ENCODE results near the gene KLHL25.

The KLHL25 gene

DNA sequence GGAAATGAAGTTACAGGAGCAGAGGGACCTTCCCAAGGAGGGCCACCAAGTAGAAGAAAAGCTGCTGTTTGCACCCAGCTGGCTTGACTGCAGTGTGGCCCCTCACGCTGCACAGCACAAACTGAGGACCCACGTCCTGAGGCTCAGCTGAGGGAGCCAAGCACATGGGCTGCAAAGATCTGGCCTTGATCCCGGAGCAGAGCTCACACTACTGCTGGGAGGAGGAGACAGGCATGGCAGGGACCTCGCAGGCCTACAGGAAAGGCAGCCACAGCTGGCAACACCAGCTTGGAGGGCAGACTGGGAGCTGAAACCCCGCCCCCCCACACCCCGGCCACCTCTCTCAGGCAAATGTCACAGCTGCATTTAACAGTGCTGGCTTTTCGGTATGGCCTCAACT is 39.7 kb downstream of the KLHL25 start:
- Histone ChIP-seq H3K9me3 (ENCODE audit: control insufficient read depth, low read length) (no peaks in the 10 kb centered on the region), H3K36me3 (ENCODE audit: control insufficient read depth, insufficient read depth, low read length) (peaks cover 11% of the 10 kb centered on the region), H3K27me3 (replicated peaks; ENCODE audit: control insufficient read depth, insufficient read depth, low read length, poor library complexity, severe bottlenecking) (no peaks in the 10 kb centered on the region), H3K4me3 (ENCODE audit: insufficient read depth, low read depth, low read length, poor library complexity, severe bottlenecking) (no peak overlapping the region), H3K27ac (ENCODE audit: insufficient read depth, low read length, poor library complexity, severe bottlenecking) (no peak overlapping the region), H3K4me1 (ENCODE audit: control insufficient read depth, insufficient read depth, low read length, poor library complexity, severe bottlenecking) (peaks cover 4% of the 10 kb centered on the region)
- no peak for DNase-seq

- no peaks in the 10 kb centered on the region for H3K9me3 ChIP-seq (ENCODE audit: control insufficient read depth, low read length)
- peaks cover 4% of the 10 kb centered on the region for H3K4me1 ChIP-seq (ENCODE audit: control insufficient read depth, insufficient read depth, low read length, poor library complexity, severe bottlenecking)
- no peak for DNase-seq
- no peak overlapping the region for H3K27ac ChIP-seq (ENCODE audit: insufficient read depth, low read length, poor library complexity, severe bottlenecking)
- H3K27me3 ChIP-seq (replicated peaks; ENCODE audit: control insufficient read depth, insufficient read depth, low read length, poor library complexity, severe bottlenecking), result no peaks in the 10 kb centered on the region
- H3K36me3 ChIP-seq (ENCODE audit: control insufficient read depth, insufficient read depth, low read length), result peaks cover 8% of the 10 kb centered on the region
- H3K4me3 ChIP-seq (ENCODE audit: insufficient read depth, low read depth, low read length, poor library complexity, severe bottlenecking), result no peak overlapping the region
Measured at GRCh38 chr15:85753791-85754452, 40.8 kb downstream of the KLHL25 start.

GRCh38 chr15:85753261-85753660 is 41.5 kb downstream of the KLHL25 start:
- H3K4me1 ChIP-seq (ENCODE audit: control insufficient read depth, insufficient read depth, low read length, poor library complexity, severe bottlenecking), result peaks cover 4% of the 10 kb centered on the region

DNA sequence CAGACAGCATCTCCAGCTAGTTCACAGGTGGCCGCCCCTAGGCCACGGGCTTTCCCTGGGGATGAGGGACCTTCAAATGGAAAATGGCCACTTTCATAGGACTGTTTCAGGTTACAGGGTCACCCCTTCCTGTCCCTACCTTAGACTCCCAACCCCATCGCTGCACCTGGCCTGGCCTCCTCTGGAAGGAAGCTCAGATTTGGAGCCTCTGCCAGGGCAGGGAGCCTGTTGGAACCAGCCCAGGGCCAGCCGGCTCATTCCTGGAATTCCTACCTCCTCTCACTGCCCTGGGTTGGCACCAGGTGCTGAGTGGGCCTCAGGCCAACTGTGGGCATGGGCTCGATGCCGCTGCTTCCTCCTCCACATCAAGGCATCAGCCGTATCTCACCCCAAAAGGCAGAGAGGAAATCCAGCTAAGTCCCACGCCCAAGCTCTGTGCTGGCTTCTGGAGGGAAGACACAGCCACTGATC is 42.2 kb downstream of the KLHL25 start:
- Histone ChIP-seq H3K9me3 (ENCODE audit: control insufficient read depth, low read length) (no peaks in the 10 kb centered on the region), H3K4me1 (ENCODE audit: control insufficient read depth, insufficient read depth, low read length, poor library complexity, severe bottlenecking) (peaks cover 4% of the 10 kb centered on the region), H3K27ac (ENCODE audit: insufficient read depth, low read length, poor library complexity, severe bottlenecking) (no peak overlapping the region)

More at GRCh38 chr15:85753261-85753660, 41.5 kb downstream of the KLHL25 start:
- Histone ChIP-seq H3K9me3 (ENCODE audit: control insufficient read depth, low read length) (no peaks in the 10 kb centered on the region), H3K4me3 (ENCODE audit: insufficient read depth, low read depth, low read length, poor library complexity, severe bottlenecking) (no peak overlapping the region), H3K27me3 (replicated peaks; ENCODE audit: control insufficient read depth, insufficient read depth, low read length, poor library complexity, severe bottlenecking) (no peaks in the 10 kb centered on the region), H3K27ac (ENCODE audit: insufficient read depth, low read length, poor library complexity, severe bottlenecking) (no peak overlapping the region), H3K36me3 (ENCODE audit: control insufficient read depth, insufficient read depth, low read length) (peaks cover 4% of the 10 kb centered on the region)
- no peak for DNase-seq

DNA sequence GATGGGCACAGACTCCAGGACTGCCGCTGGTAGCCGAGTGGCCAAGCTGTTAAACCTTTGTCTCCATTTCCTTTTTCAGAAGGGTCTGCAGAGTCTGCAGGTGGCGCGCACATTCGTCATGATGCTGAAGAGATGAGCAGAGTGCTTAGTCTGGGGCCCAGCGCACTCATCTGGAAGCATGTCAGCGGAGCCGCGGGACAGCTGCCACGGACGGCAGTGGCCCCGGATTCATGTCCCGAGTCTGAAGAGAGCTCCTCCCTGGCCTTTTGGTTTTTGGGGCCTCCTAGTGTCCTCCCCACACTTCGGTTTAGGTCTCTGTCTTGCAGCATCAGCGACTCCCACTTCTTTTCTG is 42.6 kb downstream of the KLHL25 start:
- DNase-seq, result no peak

More for the DNA sequence above, 42.2 kb downstream of the KLHL25 start:
- Histone ChIP-seq H3K36me3 (ENCODE audit: control insufficient read depth, insufficient read depth, low read length) (peaks cover 8% of the 10 kb centered on the region), H3K27me3 (replicated peaks; ENCODE audit: control insufficient read depth, insufficient read depth, low read length, poor library complexity, severe bottlenecking) (no peaks in the 10 kb centered on the region), H3K4me3 (ENCODE audit: insufficient read depth, low read depth, low read length, poor library complexity, severe bottlenecking) (no peak overlapping the region)
- DNase-seq, result no peak

DNA sequence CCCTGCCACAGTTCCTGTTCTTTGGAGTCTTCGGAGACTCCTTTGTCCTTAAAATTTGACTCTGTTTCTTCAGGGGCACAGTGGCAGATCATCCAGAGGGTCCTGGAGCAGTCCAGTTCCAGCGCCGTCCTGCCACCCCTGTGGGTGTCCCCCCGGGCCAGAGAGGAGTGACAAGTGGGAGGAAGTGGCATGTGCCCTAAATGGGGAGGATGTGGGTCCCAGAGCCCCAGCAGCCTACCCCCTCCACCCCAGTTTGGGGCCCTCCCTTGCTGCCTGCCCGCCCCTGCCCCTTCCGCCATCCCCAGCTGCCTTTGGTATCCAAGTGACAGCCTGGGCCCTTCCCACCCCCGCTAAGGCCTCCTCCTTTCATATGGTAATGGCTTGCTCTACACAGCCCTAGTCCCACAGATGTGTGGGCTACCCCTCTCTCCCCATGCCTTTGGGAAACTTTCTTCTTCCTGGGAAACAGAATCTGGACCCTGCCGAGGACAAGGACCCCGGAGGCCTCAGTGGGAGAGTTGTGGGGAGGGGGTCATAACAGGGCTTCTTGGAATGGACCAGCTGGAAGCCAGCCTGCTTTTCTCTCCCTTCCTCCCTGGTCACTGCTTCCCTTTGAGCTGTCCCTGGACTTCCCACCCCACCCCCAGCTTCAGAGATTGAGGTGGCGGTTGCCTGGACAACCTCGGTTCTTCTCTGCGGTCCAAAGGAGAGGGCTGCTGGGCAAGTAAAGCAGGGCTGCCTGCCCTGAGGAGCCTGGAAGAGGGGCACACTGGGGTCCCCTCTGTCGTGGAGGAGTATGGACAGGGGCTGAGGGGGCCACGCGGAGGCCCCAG is 43.2 kb downstream of the KLHL25 start:
- Histone ChIP-seq H3K4me3 (ENCODE audit: insufficient read depth, low read depth, low read length, poor library complexity, severe bottlenecking) (no peak overlapping the region), H3K27me3 (replicated peaks; ENCODE audit: control insufficient read depth, insufficient read depth, low read length, poor library complexity, severe bottlenecking) (no peaks in the 10 kb centered on the region), H3K36me3 (ENCODE audit: control insufficient read depth, insufficient read depth, low read length) (peaks cover 19% of the 10 kb centered on the region), H3K4me1 (ENCODE audit: control insufficient read depth, insufficient read depth, low read length, poor library complexity, severe bottlenecking) (peaks cover 4% of the 10 kb centered on the region), H3K27ac (ENCODE audit: insufficient read depth, low read length, poor library complexity, severe bottlenecking) (no peak overlapping the region), H3K9me3 (ENCODE audit: control insufficient read depth, low read length) (no peaks in the 10 kb centered on the region)
- DNase-seq, result no peak

More for the DNA sequence above, 42.6 kb downstream of the KLHL25 start:
- H3K36me3 ChIP-seq (ENCODE audit: control insufficient read depth, insufficient read depth, low read length), result peaks cover 13% of the 10 kb centered on the region
- no peaks in the 10 kb centered on the region for H3K27me3 ChIP-seq (replicated peaks; ENCODE audit: control insufficient read depth, insufficient read depth, low read length, poor library complexity, severe bottlenecking)
- H3K4me3 ChIP-seq (ENCODE audit: insufficient read depth, low read depth, low read length, poor library complexity, severe bottlenecking), result no peak overlapping the region
- peaks cover 4% of the 10 kb centered on the region for H3K4me1 ChIP-seq (ENCODE audit: control insufficient read depth, insufficient read depth, low read length, poor library complexity, severe bottlenecking)
- H3K9me3 ChIP-seq (ENCODE audit: control insufficient read depth, low read length), result no peaks in the 10 kb centered on the region
- H3K27ac ChIP-seq (ENCODE audit: insufficient read depth, low read length, poor library complexity, severe bottlenecking), result no peak overlapping the region

GRCh38 chr15:85750319-85751290 is 44.1 kb downstream of the KLHL25 start:
- Histone ChIP-seq H3K27me3 (replicated peaks; ENCODE audit: control insufficient read depth, insufficient read depth, low read length, poor library complexity, severe bottlenecking) (no peaks in the 10 kb centered on the region), H3K9me3 (ENCODE audit: control insufficient read depth, low read length) (no peaks in the 10 kb centered on the region), H3K4me3 (ENCODE audit: insufficient read depth, low read depth, low read length, poor library complexity, severe bottlenecking) (no peak overlapping the region), H3K4me1 (ENCODE audit: control insufficient read depth, insufficient read depth, low read length, poor library complexity, severe bottlenecking) (peaks cover 4% of the 10 kb centered on the region), H3K27ac (ENCODE audit: insufficient read depth, low read length, poor library complexity, severe bottlenecking) (no peak overlapping the region), H3K36me3 (ENCODE audit: control insufficient read depth, insufficient read depth, low read length) (peaks cover 28% of the 10 kb centered on the region)
- DNase-seq, result no peak

- H3K4me3 ChIP-seq (ENCODE audit: insufficient read depth, low read depth, low read length, poor library complexity, severe bottlenecking), result no peak overlapping the region
- H3K4me1 ChIP-seq (ENCODE audit: control insufficient read depth, insufficient read depth, low read length, poor library complexity, severe bottlenecking), result peaks cover 4% of the 10 kb centered on the region
- peaks cover 39% of the 10 kb centered on the region for H3K36me3 ChIP-seq (ENCODE audit: control insufficient read depth, insufficient read depth, low read length)
- DNase-seq, result no peak
- H3K27me3 ChIP-seq (replicated peaks; ENCODE audit: control insufficient read depth, insufficient read depth, low read length, poor library complexity, severe bottlenecking), result no peaks in the 10 kb centered on the region
- H3K27ac ChIP-seq (ENCODE audit: insufficient read depth, low read length, poor library complexity, severe bottlenecking), result no peak overlapping the region
- no peaks in the 10 kb centered on the region for H3K9me3 ChIP-seq (ENCODE audit: control insufficient read depth, low read length)
Measured at GRCh38 chr15:85749261-85750151, 45.2 kb downstream of the KLHL25 start.

DNA sequence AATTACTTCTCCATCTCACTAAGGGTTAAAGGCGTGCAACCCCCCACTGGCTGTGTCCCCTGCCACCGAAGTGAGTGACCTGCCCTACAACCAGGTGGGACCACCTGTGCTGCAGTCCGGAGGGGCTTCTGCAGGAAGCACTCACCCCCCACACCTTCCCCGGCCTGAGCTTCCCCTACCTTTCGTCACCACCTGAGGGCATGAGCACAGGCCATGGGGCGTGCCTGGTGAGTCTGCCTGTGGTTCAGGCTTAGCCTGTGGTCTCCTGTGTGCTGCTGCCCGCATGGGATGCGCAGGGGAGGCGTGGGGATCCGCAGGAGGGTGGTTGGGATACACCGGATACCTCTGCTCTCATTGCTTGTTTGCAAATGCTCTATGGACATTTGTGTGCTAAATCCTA is 46.0 kb downstream of the KLHL25 start:
- Histone ChIP-seq H3K27ac (ENCODE audit: insufficient read depth, low read length, poor library complexity, severe bottlenecking) (no peak overlapping the region), H3K4me3 (ENCODE audit: insufficient read depth, low read depth, low read length, poor library complexity, severe bottlenecking) (no peak overlapping the region), H3K36me3 (ENCODE audit: control insufficient read depth, insufficient read depth, low read length) (peaks cover 46% of the 10 kb centered on the region), H3K9me3 (ENCODE audit: control insufficient read depth, low read length) (no peaks in the 10 kb centered on the region), H3K27me3 (replicated peaks; ENCODE audit: control insufficient read depth, insufficient read depth, low read length, poor library complexity, severe bottlenecking) (no peaks in the 10 kb centered on the region), H3K4me1 (ENCODE audit: control insufficient read depth, insufficient read depth, low read length, poor library complexity, severe bottlenecking) (peaks cover 4% of the 10 kb centered on the region)
- DNase-seq, result no peak
